HG03558 (cell line): ENCODE measurements around the gene OR52W1.
"Not testable (repeated sequence)": the region's sequence is repeated elsewhere in the genome, so short reads cannot be mapped to it uniquely, and the experiment has no call there.

Experiments used
- ATAC-seq: cut with Tn5 transposase; IDR thresholded peaks from one replicate; pipeline ENCODE4 v1.9.1; 2021; ENCODE audit warnings: moderate number of reproducible peaks; ENCODE audit not compliant: unreplicated experiment; ENCODE audit errors: extremely low read depth

OR52W1 gene

DNA sequence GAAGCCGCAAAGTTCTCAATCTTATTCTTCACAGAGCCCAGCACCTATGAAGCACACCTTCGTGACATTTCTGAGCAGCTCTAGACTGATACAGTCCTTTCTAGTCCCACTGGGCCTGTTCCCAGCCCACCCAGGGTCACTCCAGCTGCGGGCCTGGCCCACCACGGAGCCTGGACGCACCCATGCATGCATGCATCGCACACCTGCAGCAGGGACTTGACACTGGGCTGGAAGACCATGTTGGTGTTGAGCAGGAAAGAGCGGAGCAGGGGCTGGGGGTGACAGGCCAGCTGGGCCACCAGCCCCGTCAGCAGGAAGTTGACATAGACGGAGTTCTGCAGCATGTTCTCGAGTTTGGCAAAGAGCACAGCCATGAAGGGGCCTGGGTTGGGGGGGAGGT lies 15.5 kb downstream of the OR52W1 start:
- no peak for ATAC-seq

DNA sequence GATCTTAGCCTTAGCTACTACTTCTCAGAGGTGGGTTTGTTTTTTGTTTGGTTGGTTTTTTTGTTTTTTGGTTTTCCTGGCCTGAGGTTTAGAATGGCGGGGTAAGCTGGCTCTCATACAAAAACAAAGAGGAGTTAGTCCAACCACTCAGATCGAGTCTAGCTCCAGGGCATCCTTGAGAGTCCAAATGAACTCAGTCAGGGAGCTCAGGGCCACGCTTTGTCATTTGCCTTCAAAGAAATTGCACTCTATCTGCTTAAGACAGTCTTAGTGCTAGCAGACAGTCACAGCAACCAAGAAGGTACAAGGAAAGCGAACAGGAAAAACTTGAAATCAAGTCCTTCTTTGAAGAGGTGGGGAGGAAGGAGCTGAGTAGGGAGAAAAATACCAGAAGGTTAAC lies 17.5 kb downstream of the OR52W1 start:
- ATAC-seq: no peak

DNA sequence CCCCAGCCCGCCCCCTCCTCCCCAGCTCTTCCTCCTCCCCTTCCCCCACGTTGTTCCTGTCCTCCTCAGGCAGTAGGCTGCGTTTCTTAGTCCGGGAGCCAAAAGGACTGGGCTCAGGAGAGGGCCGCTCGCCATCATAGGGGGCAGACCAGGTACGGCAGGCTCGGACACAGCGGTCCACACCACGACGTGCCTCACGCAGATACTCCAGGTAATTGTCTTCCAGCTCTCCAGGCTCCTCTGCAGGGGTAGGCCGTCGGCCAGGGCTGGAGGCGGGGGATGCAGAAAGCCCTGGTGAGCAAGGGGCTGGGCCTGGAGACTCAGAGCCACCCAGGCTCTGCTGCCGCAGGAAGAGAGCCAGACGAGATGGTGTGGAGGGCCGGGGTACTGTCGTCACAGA lies 18.7 kb downstream of the OR52W1 start:
- no peak for ATAC-seq

DNA sequence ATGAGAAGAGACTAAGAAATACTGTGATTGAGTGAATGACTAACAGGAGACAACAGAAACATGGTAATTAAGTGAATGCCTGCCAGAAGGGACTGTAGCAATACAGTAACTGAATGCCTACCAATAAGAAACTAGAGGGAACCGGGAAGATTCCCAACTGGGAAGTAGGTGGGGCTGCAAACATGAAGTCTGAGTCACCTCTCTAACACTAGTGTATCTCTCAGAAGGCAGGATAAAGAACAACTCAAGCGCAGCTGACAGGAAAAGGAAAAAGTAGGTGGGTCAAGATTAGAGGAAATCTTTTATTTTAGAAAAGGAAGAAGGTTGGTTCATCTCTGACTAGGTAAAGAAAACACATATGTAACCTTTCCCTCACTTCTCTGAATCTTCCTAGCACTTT lies 20.3 kb downstream of the OR52W1 start:
- ATAC-seq: no peak

DNA sequence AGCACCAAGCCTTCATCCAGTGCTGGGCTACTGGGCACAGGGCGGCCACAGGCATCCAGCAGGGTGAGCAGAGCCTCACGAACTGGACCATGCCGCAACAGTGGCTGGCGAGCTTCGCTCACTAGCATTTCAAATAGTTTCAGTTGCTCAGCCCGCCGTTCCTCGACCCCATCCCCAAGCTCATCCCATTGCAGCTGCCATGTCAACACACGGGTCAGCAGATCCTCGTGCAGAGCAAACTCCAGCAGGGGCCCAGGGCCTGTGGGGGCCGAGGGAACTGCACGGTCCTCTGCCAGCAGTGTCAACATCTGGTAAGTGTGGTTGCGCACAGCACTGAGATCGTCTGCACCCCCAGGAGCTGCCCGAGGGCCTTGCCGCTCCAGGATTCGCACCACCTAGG lies 24.8 kb downstream of the OR52W1 start:
- ATAC-seq: no peak

DNA sequence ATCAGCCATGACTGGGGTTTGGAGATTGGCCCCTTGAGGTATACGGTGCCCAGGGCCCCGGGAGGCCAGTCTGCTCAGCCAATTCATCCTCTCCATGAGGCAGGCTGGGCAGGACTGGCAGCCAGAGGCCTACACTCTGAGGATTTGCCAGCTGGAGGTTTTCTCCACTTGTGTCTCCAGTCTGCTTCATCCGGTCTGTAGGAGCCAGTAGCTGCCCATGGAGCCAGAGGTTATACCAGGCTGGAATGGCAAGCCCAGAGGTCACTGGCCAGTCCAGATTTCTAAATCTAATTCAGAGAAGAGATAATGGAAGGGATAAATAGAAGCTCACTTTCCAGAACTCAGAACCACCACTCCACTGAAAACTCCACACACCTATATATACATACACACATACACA lies 25.4 kb downstream of the OR52W1 start:
- no peak for ATAC-seq

DNA sequence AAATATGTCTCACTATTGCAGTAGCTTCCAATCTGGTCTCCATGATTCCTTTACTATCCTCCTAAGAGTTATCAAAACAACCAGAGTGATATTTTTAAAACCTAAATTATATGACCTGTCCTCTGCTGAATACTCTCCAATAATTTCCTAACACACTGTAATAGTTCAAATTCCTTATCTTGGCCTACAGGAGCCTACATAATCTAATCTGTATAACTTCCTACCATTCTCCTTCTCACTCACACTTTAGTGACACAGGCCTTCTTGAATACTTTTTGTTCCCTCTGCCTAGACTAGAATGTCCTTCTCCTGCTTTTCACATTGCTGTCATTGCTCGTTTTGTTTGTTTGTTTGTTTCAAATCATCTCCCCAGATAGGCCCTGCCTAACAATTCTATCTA lies 26.0 kb downstream of the OR52W1 start:
- ATAC-seq: no peak

DNA sequence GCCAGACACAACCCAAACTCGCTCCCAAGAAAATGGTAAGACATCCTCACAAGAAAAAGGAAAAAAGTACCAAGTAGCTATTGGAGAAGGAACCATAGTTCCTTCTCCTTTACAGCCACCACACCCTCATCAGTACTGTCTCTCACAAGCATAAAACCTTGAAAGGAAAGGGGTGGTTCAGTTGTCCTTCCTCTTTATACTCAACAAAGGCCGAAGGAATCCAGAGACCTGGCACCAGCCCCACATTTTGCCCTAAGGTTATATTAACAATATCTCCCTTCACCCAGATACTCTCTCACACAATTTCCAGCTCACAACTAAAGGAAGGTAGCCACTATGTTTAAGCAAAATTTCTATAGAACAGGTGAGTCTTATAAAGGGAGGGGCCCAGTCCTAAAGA lies 26.9 kb downstream of the OR52W1 start:
- ATAC-seq: no peak

DNA sequence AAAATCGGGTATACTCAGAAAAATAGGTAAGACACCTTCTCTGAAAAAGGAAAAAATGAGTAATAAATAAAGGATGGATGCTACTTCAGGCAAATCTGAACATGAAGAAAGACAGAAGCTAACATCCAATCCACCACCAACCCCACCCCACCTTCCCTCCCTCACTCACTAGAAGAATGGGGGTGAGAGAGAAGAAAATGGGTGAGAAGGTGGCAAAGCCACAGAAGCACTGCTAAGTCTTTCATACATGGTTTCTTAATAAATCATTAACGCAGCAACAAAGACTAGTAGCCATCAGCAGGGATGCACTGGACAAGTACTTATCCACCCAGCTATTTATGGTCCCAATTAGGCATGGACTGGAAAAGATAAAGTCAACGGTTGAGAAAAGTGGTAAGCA lies 29.5 kb downstream of the OR52W1 start:
- no peak for ATAC-seq

DNA sequence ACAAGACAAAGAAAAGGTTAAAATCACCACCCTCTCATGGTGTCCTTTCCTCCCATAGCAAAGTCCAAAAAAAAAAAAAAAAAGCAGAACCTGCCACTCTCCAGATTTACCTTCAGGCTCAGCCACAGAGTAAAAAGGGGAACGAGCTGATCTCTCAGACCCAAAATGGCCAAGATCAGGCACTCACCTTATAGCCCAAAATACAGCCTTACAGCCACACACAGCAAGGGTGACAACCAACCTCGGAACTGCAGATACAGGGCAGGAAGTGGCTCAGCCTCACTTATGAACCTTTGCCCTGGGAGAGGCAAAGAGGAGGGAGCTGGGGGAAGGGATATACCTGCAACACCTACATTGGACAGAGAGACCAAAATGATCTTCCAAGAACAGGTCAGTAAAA lies 30.9 kb downstream of the OR52W1 start:
- ATAC-seq: no peak

DNA sequence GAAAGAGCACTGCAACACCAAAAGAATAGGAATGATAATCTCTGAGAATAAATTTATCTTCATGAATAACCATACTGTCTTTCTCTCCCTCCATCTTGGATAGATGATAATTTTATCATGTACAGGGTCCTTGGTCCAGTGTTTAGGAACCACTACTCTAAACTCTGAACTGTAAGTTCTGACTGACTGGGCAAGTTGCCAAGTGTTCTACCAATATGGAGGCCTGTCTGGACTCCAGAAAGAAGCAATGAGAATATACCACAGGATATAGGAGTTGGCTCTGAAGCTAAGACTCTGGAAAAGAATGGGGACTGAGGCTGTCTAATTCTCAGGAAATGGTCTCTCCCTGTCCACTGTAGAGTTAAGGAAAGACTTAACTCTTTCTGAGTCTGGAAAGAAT lies 33.9 kb downstream of the OR52W1 start:
- no peak for ATAC-seq

DNA sequence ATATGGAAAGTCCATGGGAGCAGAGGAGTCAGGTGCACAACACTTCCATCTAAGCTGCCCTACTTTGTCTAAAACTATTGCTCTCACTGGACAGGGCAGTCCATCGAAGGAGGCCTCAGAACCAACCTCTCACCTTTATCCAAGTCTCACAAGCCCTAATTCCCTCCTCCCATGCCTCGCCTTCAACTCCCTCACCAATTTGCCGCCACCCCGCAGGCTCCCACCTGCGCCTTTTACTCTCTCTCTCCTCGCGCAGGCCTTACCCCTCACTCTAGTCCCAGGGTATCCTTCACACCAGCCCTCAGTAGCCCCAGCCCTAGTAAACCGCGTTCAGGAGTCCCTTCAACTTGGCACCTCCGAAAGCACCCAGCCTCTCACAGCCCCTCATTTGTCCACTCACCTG lies 35.0 kb downstream of the OR52W1 start:
- ATAC-seq: no peak

DNA sequence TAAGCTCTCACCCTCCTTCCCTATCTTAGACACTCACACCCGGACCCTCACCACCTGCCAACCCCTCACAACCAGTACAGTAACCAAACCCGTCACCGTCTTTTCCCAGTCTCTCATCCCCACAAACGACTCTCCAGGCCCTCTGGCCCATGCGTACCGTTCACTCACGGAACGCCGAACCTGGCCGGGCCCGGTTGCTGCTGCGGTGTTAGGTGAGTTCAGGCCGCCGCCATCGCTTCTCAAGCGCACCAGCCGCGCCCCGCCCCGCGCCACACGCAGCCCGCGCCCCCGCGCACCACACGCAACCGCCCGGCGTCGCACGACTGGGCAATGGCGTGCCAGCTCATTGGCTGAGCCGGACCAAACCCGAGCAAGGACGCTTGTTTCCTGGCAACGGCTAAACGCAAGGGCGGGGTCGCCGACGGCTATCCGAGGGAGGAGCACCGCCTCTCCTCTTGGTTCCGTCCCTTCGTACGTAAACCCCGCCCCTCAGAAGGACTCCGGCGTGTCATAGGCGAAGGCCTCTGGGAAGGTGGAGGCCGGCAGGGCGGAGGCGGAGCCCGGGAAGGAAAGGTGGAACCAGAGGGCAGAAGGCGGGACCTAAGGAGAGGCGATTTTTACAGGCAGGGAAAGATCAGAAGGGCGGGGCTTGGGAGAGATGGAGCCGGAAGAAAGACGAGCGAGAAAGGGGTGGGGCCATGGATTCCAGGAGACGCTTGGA lies 35.5 kb downstream of the OR52W1 start, which contains the start of gene FHIP1B:
TSS of gene FHIP1B (minus strand) at position 250 of the 721 bp plus-strand sequence. CDS start 10,120 bp downstream, outside the sequence.
- ATAC-seq: peak; percentile 92

DNA sequence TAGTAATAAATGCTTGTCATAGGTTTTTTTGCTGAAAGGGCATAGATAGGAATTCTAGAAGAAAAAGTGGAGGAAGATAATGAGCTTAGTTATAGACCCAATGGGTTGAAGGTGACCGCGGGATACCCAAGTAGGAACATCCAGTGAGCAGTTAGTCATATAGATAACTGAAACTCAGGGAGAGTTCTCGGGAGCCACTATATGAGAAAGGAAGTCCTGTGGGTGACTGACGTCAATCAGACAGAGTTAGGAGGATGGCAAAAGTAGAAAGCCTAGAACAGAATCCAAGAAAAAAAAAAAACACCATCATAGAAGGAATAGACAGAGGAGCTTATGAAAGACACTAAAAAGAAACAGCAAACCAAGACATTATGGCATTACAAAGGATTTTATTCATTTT lies 38.2 kb downstream of the OR52W1 start:
- no peak for ATAC-seq

DNA sequence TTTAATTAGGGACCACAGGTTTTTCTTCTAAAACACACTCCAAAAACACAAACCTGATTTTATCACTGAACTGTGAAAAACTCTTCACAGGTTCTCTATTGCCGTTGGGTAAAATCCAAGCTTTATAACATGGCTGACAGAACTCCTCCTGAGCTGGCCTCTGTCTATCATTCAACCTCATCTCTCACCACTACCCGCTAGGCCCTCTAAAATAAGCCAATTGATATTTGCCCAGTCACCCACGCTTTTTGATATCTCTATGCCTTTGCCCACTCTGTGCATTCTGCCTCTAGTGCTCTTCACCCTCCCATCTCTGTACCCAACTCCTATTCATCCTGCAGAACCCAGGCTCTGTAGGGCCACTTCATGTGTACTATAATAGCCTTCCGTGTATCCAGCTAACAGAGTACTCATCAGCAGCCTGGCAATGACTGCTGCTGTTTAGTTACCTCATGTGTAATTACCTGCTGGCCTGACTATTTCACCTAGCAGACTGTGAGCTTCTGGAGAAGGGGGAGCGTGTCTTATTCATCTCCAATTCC lies 38.8 kb downstream of the OR52W1 start:
- ATAC-seq: no peak

DNA sequence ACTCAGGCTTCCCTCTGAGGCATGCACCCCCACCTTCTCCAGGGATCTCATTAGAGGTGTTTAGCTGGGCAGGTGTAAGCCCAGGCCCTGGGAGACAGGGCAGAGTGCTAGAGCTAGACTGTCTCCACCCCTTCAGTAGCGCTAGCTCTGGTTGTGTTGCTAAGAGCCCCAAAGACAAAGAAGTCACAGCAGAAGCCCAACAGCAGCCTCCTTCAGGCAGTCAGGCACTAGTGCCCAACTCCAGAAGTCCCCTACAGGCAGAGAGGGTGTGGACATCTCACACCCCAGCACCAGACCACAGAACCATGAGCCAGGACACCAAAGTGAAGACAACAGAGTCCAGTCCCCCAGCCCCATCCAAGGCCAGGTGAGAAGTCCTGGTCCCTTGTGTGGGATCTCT lies 39.9 kb downstream of the OR52W1 start, which contains the start of gene CNGA4:
TSS of gene CNGA4 (plus strand) at position 188 of the 400 bp plus-strand sequence. CDS start at position 306, 118 bp downstream.
- ATAC-seq: no peak

DNA sequence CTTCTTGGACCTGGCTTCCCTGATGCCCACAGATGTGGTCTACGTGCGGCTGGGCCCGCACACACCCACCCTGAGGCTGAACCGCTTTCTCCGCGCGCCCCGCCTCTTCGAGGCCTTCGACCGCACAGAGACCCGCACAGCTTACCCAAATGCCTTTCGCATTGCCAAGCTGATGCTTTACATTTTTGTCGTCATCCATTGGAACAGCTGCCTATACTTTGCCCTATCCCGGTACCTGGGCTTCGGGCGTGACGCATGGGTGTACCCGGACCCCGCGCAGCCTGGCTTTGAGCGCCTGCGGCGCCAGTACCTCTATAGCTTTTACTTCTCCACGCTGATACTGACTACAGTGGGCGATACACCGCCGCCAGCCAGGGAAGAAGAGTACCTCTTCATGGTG lies 41.1 kb downstream of the OR52W1 start:
- ATAC-seq: no peak

DNA sequence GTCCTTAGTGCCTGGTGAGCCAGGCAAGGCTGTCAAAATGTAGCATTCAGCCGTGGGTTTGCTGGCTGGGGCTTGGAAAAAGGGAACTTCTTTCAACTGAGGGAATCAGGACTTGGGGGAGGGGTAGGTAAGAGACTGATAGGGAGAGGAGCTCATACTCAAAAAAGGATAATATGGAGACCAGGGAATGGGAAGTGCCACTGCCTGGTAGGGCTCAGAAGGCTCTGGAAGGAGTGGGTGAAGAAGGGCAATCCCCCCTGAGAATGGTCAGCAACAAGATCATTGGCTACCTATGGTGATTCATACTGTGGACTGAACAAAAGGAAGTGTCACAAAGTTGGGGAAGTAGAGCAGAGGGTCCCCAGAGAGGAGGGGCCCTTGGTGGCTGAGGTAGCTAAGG lies 41.8 kb downstream of the OR52W1 start:
- ATAC-seq: no peak

DNA sequence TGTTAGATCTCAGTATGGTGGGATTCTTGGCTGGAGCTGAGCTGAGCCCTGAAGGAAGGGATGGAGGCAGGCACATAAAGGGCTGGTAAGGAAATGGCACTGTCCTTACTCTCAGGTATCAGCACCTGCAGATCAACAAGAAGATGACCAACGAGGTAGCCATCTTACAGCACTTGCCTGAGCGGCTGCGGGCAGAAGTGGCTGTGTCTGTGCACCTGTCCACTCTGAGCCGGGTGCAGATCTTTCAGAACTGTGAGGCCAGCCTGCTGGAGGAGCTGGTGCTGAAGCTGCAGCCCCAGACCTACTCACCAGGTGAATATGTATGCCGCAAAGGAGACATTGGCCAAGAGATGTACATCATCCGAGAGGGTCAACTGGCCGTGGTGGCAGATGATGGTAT lies 42.3 kb downstream of the OR52W1 start:
- ATAC-seq: no peak

DNA sequence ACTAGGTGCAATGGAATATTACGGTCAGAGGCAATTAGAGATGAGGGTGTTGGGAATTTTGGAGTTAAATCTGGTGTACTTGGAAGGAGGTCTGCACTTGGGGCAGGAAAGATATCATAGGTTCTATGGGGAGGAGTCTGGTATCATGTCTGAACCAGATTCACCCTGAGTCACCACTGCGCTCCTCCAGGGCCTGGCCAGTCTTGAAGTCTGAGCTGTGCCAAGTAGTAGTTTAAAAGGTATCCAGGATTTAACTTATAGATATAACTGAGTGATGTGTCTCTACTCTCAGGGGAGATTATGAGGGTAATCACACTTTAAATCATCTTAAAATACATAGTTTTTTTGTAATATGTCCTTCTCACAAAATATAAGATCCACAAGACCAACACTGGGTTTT lies 46.5 kb downstream of the OR52W1 start:
- no peak for ATAC-seq

DNA sequence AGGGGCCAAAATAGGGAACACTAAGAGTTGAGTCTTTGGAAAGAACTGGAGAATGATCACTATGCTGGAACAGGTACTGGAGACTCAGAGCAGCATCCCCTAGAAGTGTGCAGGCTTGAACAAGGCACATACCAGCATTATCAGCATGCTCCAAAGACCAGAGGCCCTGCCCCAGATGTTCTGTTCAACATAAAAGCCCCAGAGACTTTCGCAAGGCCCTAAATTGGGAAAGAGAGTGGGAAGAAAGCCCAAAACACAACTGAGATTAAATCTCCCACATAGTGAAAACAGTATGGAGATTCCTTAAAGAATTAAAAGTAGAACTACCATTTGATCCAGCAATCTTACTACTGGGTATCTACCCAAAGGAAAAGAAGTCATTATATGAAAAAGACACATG lies 49.2 kb downstream of the OR52W1 start:
- ATAC-seq: no peak

DNA sequence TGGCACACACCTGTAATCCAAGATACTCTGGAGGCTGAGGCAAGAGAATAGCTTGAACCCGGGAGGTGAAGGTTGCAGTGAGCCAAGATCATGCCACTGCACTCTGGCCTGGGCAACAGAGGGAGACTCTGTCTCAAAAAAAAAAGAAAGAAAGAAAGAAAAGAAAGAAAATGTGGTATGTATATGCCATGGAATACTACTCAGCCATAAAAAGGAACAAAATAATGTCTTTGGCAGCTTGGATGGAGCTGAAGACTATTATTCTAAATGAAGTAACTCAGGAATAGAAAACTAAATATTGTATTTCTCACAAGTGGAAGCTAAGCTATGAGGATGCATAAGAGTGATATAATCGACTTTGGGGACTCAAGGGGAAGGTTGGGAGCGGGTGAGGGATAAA lies 49.9 kb downstream of the OR52W1 start:
- not testable (repeated sequence) for ATAC-seq
